Caco-2 (cell line): Measurements from ENCODE around the gene CPT1B. TPM values are rescaled to one million over a fixed set of nuclear protein-coding genes. Genes with fewer than 3 reads are reported as not detected.

ENCODE experiments used
- BruUV-seq: library from RNA; stranded (reverse); fragments of 400-500 nt; replicated peaks from 2 replicates; lab custom pipeline; 2021; lab: Mats Ljungman, UMichigan
- CTCF ChIA-PET: fragments of 300-600 bp; sonication (Branson Sonifier 250); formaldehyde crosslinking; loops from one replicate; lab custom pipeline; 2022; ENCODE audit warnings: antibody characterized with exemption; lab: Charles Lee
- POLR2A ChIA-PET: fragments of 300-600 bp; sonication (Branson Sonifier 250); formaldehyde crosslinking; loops from one replicate; lab custom pipeline; 2022; ENCODE audit warnings: antibody characterized with exemption; lab: Charles Lee
- DNase-seq, 2 experiments: peaks; one replicate each; pipeline versions ENCODE4 v3.0.0 to v3.0.0-alpha.2; 2020 to 2022
- H3K27me3 ChIP-seq: replicated peaks from 2 replicates; pipeline ENCODE4 v1.6.0; 2011; ENCODE audit warnings: low read length; ENCODE audit not compliant: control insufficient read depth, insufficient read depth
- H3K36me3 ChIP-seq: 2 replicates; pipeline ENCODE4 v1.5.1; 2011; ENCODE audit warnings: low read length; ENCODE audit not compliant: control insufficient read depth, insufficient read depth
- H3K4me1 ChIP-seq: fragments of 250-450 bp; sonication (Bioruptor Pico); 2 replicates; pipeline ENCODE4 v1.5.1; 2020; ENCODE audit warnings: mild to moderate bottlenecking
- H3K4me3 ChIP-seq: 2 replicates; pipeline ENCODE4 v1.5.1; 2011; ENCODE audit warnings: low read depth, mild to moderate bottlenecking, control low read depth, low read length
- H3K9me3 ChIP-seq: fragments of 250-450 bp; sonication (Bioruptor Pico); 2 replicates; pipeline ENCODE4 v1.5.1; 2020; ENCODE audit warnings: mild to moderate bottlenecking, moderate library complexity
- H3K27ac Mint-ChIP-seq: one replicate; pipeline ENCODE4 v1.8.0; 2022; ENCODE audit warnings: mixed read lengths; ENCODE audit not compliant: unreplicated experiment
- H3K27me3 Mint-ChIP-seq: one replicate; pipeline ENCODE4 v1.8.0; 2022; ENCODE audit warnings: mixed read lengths; ENCODE audit not compliant: insufficient read depth, unreplicated experiment
- H3K36me3 Mint-ChIP-seq: one replicate; pipeline ENCODE4 v1.8.0; 2022; ENCODE audit warnings: mild to moderate bottlenecking, mixed read lengths; ENCODE audit not compliant: insufficient read depth, unreplicated experiment
- H3K4me1 Mint-ChIP-seq: one replicate; pipeline ENCODE4 v1.8.0; 2022; ENCODE audit warnings: low read depth, mixed read lengths; ENCODE audit not compliant: unreplicated experiment
- H3K4me3 Mint-ChIP-seq: one replicate; pipeline ENCODE4 v1.8.0; 2022; ENCODE audit warnings: mild to moderate bottlenecking, moderate library complexity, mixed read lengths; ENCODE audit not compliant: unreplicated experiment
- H3K9me3 Mint-ChIP-seq: one replicate; pipeline ENCODE4 v1.8.0; 2022; ENCODE audit warnings: mixed read lengths; ENCODE audit not compliant: unreplicated experiment
- intact Hi-C: fragments of 100-400 bp; cut with micrococcal nuclease; formaldehyde crosslinking; loops from one replicate; pipeline ENCODE4 v1.10.0; 2022; ENCODE audit not compliant: unreplicated experiment
- total RNA-seq: library from RNA; stranded (reverse); gene quantifications from 2 replicates; pipeline ENCODE4 v1.2.3, GENCODE V29; 2022
- TF ChIP-seq, protein P1 (sequence below), 2 experiments: fragments of 200-600 bp in 1 of 2; IDR thresholded peaks; 1 replicate in 1 of 2; 2 replicates in 1 of 2; pipeline versions ENCODE4 v1.5.1 to v1.8.0; 2011 to 2022; ENCODE audit warnings: antibody characterized with exemption in 1 of 2, control low read depth in 1 of 2, inconsistent platforms in 1 of 2, low read depth in 1 of 2, low read length in 1 of 2, mild to moderate bottlenecking in 1 of 2, moderate library complexity in 1 of 2; ENCODE audit not compliant: insufficient read depth in 1 of 2, severe bottlenecking in 1 of 2, unreplicated experiment in 1 of 2

The CPT1B gene
- total RNA-seq, 1 experiment from 2014 or later, result 19.8 TPM

DNA sequence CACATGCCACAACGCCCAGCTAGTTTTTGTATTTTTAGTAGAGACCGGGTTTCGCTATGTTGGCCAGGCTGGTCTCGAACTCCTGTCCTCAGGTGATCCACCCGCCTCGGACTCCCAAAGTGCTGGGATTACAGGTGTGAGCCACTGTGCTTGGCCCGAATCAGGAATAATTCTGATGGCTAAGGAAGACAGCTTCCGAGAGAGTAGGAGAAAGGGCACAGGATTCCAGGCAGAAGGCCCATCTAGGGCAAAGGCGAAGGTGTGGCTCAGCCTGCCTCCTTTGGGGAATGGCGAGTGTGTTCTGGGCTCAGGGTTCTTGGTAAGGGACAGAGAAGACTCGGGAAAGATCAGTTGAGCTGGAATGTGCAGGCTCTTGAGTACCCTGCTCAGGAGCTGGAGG lies 13.9 kb downstream of the CPT1B start:
- Mint-ChIP-seq H3K9me3 (no peaks in the 10 kb centered on the region), H3K4me1 (peaks cover 14% of the 10 kb centered on the region), H3K27me3 (no peaks in the 10 kb centered on the region), H3K27ac (no peak overlapping the region), H3K36me3 (no peaks in the 10 kb centered on the region), H3K4me3 (no peak overlapping the region)
- no TSS peak for BruUV-seq
- H3K4me1 ChIP-seq, result peaks cover 9% of the 10 kb centered on the region; the same call in 1 of the 2 replicates
- no peak overlapping the region for H3K4me3 ChIP-seq
- ChIA-PET POLR2A (interaction anchor here (0.5 to 2.2 kb wide), 2 partner anchors 39 to 321 kb away, joined by 5 to 12 read pairs; partner anchors contain the start of gene SCO2), CTCF (no interaction called here)
- no peak for DNase-seq
- no peaks in the 10 kb centered on the region for H3K27me3 ChIP-seq
- TF ChIP-seq, protein P1, sequence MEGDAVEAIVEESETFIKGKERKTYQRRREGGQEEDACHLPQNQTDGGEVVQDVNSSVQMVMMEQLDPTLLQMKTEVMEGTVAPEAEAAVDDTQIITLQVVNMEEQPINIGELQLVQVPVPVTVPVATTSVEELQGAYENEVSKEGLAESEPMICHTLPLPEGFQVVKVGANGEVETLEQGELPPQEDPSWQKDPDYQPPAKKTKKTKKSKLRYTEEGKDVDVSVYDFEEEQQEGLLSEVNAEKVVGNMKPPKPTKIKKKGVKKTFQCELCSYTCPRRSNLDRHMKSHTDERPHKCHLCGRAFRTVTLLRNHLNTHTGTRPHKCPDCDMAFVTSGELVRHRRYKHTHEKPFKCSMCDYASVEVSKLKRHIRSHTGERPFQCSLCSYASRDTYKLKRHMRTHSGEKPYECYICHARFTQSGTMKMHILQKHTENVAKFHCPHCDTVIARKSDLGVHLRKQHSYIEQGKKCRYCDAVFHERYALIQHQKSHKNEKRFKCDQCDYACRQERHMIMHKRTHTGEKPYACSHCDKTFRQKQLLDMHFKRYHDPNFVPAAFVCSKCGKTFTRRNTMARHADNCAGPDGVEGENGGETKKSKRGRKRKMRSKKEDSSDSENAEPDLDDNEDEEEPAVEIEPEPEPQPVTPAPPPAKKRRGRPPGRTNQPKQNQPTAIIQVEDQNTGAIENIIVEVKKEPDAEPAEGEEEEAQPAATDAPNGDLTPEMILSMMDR (IDR thresholded peaks at IDR 0.05; ENCODE audit: insufficient read depth in 1 of 2, low read depth in 1 of 2, low read length in 1 of 2, severe bottlenecking in 1 of 2, unreplicated experiment in 1 of 2), result no peak
- H3K9me3 ChIP-seq, result no peaks in the 10 kb centered on the region
- H3K36me3 ChIP-seq, result no peaks in the 10 kb centered on the region
- intact Hi-C loops, result no loop called here

DNA sequence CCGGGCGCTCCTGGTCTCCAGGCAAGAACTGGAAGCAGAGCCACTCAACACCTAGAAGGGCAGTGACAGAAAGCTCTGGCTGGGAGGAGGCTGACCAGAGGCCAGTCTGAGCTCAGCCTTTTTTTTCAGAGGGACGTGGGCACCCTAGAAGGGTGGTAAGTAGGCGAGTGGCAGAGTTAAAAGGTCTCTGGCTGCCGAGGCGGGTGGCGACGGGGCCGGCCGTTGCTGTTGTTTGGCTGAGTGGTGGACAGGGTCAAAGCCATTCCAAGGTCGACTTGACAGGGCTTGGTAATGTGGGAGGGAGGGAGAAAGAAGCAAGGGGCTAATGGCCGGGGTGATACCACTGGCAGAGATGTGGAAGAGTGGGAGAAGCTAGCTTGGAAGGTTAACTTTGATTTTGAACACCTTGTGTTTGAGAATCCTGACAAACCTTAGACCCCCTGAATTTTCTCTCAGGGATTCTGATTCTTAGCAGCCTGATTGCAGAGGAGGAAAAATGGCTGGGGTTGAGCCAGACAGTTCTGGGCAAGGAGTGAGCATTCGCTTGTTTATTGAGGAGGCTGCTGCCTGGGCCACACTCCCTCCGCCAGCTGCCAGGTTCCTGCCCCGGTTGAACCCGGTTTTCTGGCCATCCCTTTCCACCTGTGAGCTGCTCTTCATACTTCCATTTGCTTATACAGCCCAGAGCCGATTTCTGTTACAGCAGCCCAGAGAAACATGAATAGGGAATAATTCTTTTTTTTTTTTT lies 14.6 kb downstream of the CPT1B start:
- peaks cover 14% of the 10 kb centered on the region for H3K4me1 Mint-ChIP-seq
- H3K36me3 Mint-ChIP-seq, result no peaks in the 10 kb centered on the region
- no peaks in the 10 kb centered on the region for H3K27me3 ChIP-seq
- ChIA-PET CTCF (interaction anchor here (0.5 to 1.9 kb wide), 16 partner anchors 16 to 163 kb away, joined by 3 to 43 read pairs (median 7); partner anchors contain the start of genes ARSA, KLHDC7B, LMF2 and NCAPH2), POLR2A (interaction anchor here (0.9 to 2.2 kb wide), 5 partner anchors 19 to 56 kb away, joined by 4 to 12 read pairs (median 5); partner anchors contain the start of genes CHKB, LMF2, NCAPH2 and SCO2)
- TF ChIP-seq, protein P1 (IDR thresholded peaks at IDR 0.05; ENCODE audit: insufficient read depth in 1 of 2, low read depth in 1 of 2, low read length in 1 of 2, severe bottlenecking in 1 of 2, unreplicated experiment in 1 of 2), result no peak
- H3K4me3 ChIP-seq, result peak overlapping the region; percentile 63
- BruUV-seq, result no TSS peak
- H3K27me3 Mint-ChIP-seq, result no peaks in the 10 kb centered on the region
- 0 out of 2 replicates have a peak, but pooled peaks cover 2% of the 10 kb centered on the region for H3K4me1 ChIP-seq
- H3K36me3 ChIP-seq, result no peaks in the 10 kb centered on the region
- intact Hi-C loops, result loop anchor here (1.0 to 2.0 kb wide), 2 partner anchors 19 to 31 kb away; partner anchors contain the start of gene CHKB
- H3K9me3 ChIP-seq, result no peaks in the 10 kb centered on the region
- no peaks in the 10 kb centered on the region for H3K9me3 Mint-ChIP-seq
- peak overlapping the region; percentile 87 for H3K27ac Mint-ChIP-seq
- DNase-seq, result no peak
- peak overlapping the region; percentile 86 for H3K4me3 Mint-ChIP-seq
